Measurements from ENCODE around the gene GXYLT1.

- TF ChIP-seq CTCF (IDR thresholded peaks at IDR 0.05) (no peak), POLR2A (IDR thresholded peaks at IDR 0.05) (no peak)
These were observed 105.1 kb downstream of the GXYLT1 start for GRCh38 chr12:42039577-42039976.
